Measurements from ENCODE around the gene ZNF710. TPM values are rescaled to one million over a fixed set of nuclear protein-coding genes. Genes with fewer than 3 reads are reported as not detected.

Gene ZNF710
- total RNA-seq, 3 donors from 2014 or later, result 30.9 to 42.7 (median 40.2) TPM

DNA sequence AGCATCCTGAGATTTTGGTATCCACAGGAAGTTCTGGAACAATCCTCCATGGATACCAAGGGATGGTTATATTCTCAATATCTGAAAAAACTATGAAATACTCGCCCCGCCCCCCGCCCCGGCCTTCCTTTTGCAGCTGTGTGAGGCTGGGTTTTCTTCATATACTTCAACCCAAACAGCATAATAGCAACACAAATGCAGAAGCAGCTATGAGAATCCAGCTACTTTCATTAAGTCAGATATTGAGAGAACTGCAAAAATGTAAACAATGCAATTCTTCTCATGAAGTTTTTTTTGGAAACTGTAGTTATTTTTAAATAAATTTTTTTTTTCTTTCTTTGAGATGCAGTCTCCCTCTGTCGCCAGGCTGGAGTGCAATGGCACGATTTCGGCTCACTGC is 112.0 kb downstream of the ZNF710 start:
- intact Hi-C loops (cut with DNase I, micrococcal nuclease), result no loop called here
- H3K9me3 ChIP-seq, result peaks cover 9% of the 10 kb centered on the region
- H3K4me3 ChIP-seq, result no peak overlapping the region
- H3K4me1 ChIP-seq (ENCODE audit: low read depth), result no peaks in the 10 kb centered on the region
- no peaks in the 10 kb centered on the region for H3K36me3 ChIP-seq (ENCODE audit: low read depth)
- ATAC-seq (no peak), DNase-seq (no peak)
- TF ChIP-seq, protein P1, sequence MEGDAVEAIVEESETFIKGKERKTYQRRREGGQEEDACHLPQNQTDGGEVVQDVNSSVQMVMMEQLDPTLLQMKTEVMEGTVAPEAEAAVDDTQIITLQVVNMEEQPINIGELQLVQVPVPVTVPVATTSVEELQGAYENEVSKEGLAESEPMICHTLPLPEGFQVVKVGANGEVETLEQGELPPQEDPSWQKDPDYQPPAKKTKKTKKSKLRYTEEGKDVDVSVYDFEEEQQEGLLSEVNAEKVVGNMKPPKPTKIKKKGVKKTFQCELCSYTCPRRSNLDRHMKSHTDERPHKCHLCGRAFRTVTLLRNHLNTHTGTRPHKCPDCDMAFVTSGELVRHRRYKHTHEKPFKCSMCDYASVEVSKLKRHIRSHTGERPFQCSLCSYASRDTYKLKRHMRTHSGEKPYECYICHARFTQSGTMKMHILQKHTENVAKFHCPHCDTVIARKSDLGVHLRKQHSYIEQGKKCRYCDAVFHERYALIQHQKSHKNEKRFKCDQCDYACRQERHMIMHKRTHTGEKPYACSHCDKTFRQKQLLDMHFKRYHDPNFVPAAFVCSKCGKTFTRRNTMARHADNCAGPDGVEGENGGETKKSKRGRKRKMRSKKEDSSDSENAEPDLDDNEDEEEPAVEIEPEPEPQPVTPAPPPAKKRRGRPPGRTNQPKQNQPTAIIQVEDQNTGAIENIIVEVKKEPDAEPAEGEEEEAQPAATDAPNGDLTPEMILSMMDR (IDR thresholded peaks at IDR 0.05), result no peak

DNA sequence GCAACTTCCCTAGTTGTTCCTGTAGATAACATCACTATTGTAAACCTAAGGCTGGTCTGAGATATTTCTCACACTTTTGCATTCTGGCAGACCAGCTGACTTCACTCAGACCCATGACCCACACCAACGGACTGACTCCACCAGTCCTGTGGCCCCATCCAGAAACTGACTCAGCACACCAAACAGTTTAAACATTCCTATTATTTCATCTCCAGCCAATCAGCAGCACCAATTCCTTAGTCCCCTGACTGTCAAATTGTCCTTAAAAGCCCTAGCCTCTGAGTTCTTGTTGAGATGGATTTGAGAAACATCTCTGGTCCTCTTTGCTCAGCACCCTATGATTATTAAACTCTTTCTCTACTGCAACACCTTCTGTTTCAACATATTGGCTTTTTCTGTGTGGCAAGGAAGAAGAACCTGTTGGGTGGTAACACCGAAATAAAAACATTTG is 113.4 kb downstream of the ZNF710 start:
- H3K36me3 ChIP-seq (ENCODE audit: low read depth), result no peaks in the 10 kb centered on the region

DNA sequence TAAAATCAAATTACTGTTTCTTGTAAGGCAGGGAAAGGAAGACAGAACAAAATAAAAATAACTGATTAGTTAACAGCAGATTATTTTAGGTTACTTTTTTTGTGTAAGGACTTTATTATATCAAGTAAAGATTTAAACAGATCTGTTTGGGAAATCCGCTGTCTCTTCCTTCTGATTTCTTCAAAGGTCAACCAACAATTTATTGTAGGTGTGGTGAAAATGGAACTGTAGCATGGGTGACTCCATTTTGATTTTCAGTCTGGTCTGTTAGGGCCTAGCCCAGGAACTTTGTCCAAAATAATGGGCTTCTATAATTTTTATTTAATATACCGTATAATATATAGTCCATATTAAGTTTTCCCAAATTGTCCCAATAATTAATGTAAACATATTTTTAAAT is 114.7 kb downstream of the ZNF710 start:
- Histone ChIP-seq H3K9me3 (peaks cover 9% of the 10 kb centered on the region), H3K4me3 (no peak overlapping the region), H3K36me3 (ENCODE audit: low read depth) (no peaks in the 10 kb centered on the region), H3K4me1 (ENCODE audit: low read depth) (no peaks in the 10 kb centered on the region)
- ATAC-seq (no peak), DNase-seq (no peak)
- intact Hi-C loops (cut with DNase I, micrococcal nuclease), result no loop called here
- TF ChIP-seq, protein P1 (IDR thresholded peaks at IDR 0.05), result no peak

More for the DNA sequence above, 113.4 kb downstream of the ZNF710 start:
- TF ChIP-seq, protein P1 (IDR thresholded peaks at IDR 0.05), result no peak
- ATAC-seq, result no peak
- Histone ChIP-seq H3K4me1 (ENCODE audit: low read depth) (no peaks in the 10 kb centered on the region), H3K4me3 (no peak overlapping the region), H3K9me3 (peaks cover 9% of the 10 kb centered on the region)
- no peak for DNase-seq
- intact Hi-C loops (cut with DNase I, micrococcal nuclease), result no loop called here

DNA sequence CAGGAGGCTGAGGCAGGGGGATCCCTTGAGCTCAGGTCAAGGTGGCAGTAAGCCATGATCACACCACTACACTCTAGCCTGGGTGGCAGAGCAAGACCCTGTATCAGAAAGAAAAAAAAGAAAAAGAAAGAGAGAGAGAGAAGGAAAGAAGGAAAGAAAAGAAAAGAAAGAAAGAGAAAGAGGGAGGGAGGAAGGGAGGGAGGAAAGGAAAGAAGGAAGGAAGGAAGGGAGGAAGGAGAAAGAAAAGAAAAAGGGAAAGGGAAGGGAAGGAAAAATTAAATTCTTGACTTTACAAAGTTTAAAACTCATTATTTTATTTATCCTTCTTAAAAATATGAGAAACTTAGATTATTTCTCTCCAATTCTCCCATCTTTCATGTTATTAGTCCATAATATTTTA is 118.2 kb downstream of the ZNF710 start:
- no peaks in the 10 kb centered on the region for H3K36me3 ChIP-seq (ENCODE audit: low read depth)
- no peak overlapping the region for H3K4me3 ChIP-seq
- no peaks in the 10 kb centered on the region for H3K4me1 ChIP-seq (ENCODE audit: low read depth)
- TF ChIP-seq, protein P1 (IDR thresholded peaks at IDR 0.05), result no peak
- intact Hi-C loops (cut with DNase I, micrococcal nuclease), result no loop called here
- DNase-seq, result no peak
- ATAC-seq, result no peak
- H3K9me3 ChIP-seq, result peaks cover 6% of the 10 kb centered on the region

DNA sequence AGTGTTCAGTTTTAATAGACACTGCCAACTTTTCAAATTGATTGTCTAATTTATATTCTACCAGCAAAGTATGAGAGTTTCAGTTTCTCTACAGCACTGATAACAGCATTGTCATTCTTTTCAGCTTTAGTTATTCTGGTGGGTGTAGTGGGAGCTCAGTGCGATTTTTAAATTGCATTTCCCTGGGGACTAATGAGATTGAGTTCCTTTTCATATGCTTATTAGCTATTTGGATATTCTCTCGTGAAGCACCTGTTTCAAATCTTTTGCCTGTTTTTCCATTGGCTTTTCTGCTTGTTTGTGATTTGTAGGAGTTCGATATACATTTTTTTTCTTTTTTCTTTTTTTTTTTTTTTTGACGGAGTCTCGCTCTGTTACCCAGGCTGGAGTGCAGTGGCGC is 120.0 kb downstream of the ZNF710 start:
- no peak for ATAC-seq
- Histone ChIP-seq H3K36me3 (ENCODE audit: low read depth) (no peaks in the 10 kb centered on the region), H3K9me3 (no peaks in the 10 kb centered on the region), H3K4me3 (no peak overlapping the region), H3K4me1 (ENCODE audit: low read depth) (no peaks in the 10 kb centered on the region)
- DNase-seq, result no peak
- TF ChIP-seq, protein P1 (IDR thresholded peaks at IDR 0.05), result no peak
- intact Hi-C loops (cut with DNase I, micrococcal nuclease), result no loop called here

DNA sequence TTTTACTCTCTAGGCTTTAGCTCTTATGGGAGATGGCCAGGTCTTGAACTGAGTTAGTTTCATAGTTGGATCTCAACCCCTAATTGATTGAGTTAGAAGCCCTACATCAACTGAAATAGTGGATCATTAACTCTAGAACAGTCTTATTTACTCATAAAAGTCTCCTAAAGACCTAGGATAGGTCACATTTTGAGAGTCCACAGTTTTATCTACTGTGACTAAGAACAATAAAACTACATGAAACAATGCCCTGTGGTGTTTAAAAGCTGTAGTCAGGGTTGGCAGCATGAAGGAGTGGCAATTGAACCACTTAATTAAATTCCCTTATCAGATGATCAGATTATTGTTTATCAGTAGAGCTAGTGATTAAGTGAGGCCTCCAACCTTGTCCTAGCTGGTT is 123.4 kb downstream of the ZNF710 start:
- intact Hi-C loops (cut with DNase I, micrococcal nuclease), result no loop called here
- TF ChIP-seq, protein P1 (IDR thresholded peaks at IDR 0.05), result no peak
- H3K4me3 ChIP-seq, result no peak overlapping the region
- no peaks in the 10 kb centered on the region for H3K4me1 ChIP-seq (ENCODE audit: low read depth)
- H3K9me3 ChIP-seq, result no peaks in the 10 kb centered on the region
- DNase-seq, result no peak
- no peaks in the 10 kb centered on the region for H3K36me3 ChIP-seq (ENCODE audit: low read depth)
- peak; percentile 95 for ATAC-seq
